ENCODE data around the gene SDC3. TPM values are rescaled to one million over a fixed set of nuclear protein-coding genes. Genes with fewer than 3 reads are reported as not detected.
"Not testable (repeated sequence)": the region's sequence is repeated elsewhere in the genome, so short reads cannot be mapped to it uniquely, and the experiment has no call there.

Gene SDC3
- total RNA-seq, 1 experiment from 2014 or later: 32.3 TPM

DNA sequence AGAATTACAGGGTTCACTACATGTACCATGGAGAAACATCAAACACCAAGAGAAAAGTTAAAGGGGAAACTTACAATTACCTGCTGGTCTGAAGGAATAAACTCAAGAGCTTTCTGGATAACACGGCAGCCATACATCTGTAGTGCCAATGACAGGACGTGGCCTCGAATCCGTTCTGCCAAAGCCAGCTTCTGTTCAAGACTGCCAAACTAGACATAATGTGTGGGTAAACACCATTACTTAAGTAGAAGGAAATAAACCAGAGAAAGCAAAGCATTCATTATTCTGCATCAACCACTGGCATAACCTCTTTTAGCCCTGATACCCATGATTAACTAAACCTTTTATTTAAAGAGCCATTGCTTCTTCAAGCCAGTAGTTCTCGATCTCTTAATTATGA lies 41.5 kb upstream of the SDC3 start (continued):
- no peak for TF ChIP-seq MAX (CRISPR knock-in tag; IDR thresholded peaks at IDR 0.05)

GRCh38 chr1:30949487-30949838 lies 40.9 kb upstream of the SDC3 start:
- peaks cover 83% of the 10 kb centered on the region for H3K36me3 Mint-ChIP-seq
- H3K9me3 Mint-ChIP-seq; H3K27ac Mint-ChIP-seq; H3K4me3 Mint-ChIP-seq; ATAC-seq; H3K27me3 Mint-ChIP-seq (ENCODE audit: low read depth); DNase-seq (ENCODE audit: low spot score); H3K4me1 Mint-ChIP-seq; POLR2A ChIA-PET; CTCF ChIA-PET: not testable (repeated sequence)

DNA sequence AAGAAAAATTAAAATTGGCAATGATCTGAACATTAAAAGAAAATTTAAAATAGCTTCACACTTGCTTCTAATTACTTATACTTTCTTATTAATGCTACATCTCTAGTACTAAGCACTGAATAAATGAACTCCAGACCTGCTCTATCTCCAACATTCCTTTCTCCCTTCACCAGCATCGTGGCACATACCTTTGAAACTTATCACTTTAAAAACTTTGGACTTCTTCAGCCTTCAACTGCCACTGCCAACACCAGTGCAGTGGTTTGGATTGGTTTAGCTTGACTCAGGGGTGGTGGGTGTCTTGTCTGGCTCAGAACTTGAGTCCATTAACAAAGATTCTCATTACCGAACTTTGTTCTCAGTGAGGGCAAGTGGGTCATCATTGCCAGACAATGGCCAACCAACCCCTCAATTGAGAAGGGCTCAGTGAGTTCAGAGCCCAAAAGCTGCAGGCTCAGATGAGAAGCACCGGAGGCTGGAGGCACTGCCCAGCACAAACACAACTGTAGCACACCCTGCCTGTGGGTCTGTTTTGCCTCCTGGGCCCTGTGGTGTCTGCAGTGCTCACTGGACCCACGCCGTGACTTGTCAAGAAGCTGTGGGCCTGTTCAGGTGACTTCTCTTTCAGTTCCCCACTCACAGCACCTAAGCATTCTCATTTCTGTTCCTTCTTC lies 40.4 kb upstream of the SDC3 start:
- H3K27me3 Mint-ChIP-seq (ENCODE audit: low read depth); H3K4me1 Mint-ChIP-seq; DNase-seq (ENCODE audit: low spot score); H3K27ac Mint-ChIP-seq; ATAC-seq; H3K4me3 Mint-ChIP-seq; H3K9me3 Mint-ChIP-seq; CTCF ChIA-PET; POLR2A ChIA-PET: not testable (repeated sequence)
- peaks cover 83% of the 10 kb centered on the region for H3K36me3 Mint-ChIP-seq

- no peak overlapping the region for H3K27ac Mint-ChIP-seq
- peaks cover 82% of the 10 kb centered on the region for H3K36me3 Mint-ChIP-seq
- POLR2A ChIA-PET: no interaction called here
- ATAC-seq (no peak), DNase-seq (ENCODE audit: low spot score) (no peak)
- no peaks in the 10 kb centered on the region for H3K27me3 Mint-ChIP-seq (ENCODE audit: low read depth)
- TF ChIP-seq SMAD3 (CRISPR knock-in tag; IDR thresholded peaks at IDR 0.05; ENCODE audit: borderline replicate concordance) (no peak), ZNF425 (CRISPR knock-in tag; conservative IDR thresholded peaks at IDR 0.05) (no peak), ZNF138 (CRISPR knock-in tag; conservative IDR thresholded peaks at IDR 0.05) (no peak)
- H3K4me3 Mint-ChIP-seq: no peak overlapping the region
- H3K9me3 Mint-ChIP-seq: no peaks in the 10 kb centered on the region
- H3K4me1 Mint-ChIP-seq: no peaks in the 10 kb centered on the region
- CTCF ChIA-PET: no interaction called here
Observed at GRCh38 chr1:30948278-30948677, 39.7 kb upstream of the SDC3 start.

- ChIA-PET POLR2A (no interaction called here), CTCF (no interaction called here)
- Mint-ChIP-seq H3K27ac (no peak overlapping the region), H3K27me3 (ENCODE audit: low read depth) (no peaks in the 10 kb centered on the region), H3K4me1 (no peaks in the 10 kb centered on the region), H3K9me3 (no peaks in the 10 kb centered on the region), H3K4me3 (no peak overlapping the region), H3K36me3 (peaks cover 78% of the 10 kb centered on the region)
- ATAC-seq: no peak
- no peak for DNase-seq (ENCODE audit: low spot score)
- TF ChIP-seq SMAD3 (CRISPR knock-in tag; IDR thresholded peaks at IDR 0.05; ENCODE audit: borderline replicate concordance): no peak
- TF ChIP-seq ZNF219 (CRISPR knock-in tag; IDR thresholded peaks at IDR 0.05; ENCODE audit: borderline replicate concordance): no peak
- TF ChIP-seq, protein P1, sequence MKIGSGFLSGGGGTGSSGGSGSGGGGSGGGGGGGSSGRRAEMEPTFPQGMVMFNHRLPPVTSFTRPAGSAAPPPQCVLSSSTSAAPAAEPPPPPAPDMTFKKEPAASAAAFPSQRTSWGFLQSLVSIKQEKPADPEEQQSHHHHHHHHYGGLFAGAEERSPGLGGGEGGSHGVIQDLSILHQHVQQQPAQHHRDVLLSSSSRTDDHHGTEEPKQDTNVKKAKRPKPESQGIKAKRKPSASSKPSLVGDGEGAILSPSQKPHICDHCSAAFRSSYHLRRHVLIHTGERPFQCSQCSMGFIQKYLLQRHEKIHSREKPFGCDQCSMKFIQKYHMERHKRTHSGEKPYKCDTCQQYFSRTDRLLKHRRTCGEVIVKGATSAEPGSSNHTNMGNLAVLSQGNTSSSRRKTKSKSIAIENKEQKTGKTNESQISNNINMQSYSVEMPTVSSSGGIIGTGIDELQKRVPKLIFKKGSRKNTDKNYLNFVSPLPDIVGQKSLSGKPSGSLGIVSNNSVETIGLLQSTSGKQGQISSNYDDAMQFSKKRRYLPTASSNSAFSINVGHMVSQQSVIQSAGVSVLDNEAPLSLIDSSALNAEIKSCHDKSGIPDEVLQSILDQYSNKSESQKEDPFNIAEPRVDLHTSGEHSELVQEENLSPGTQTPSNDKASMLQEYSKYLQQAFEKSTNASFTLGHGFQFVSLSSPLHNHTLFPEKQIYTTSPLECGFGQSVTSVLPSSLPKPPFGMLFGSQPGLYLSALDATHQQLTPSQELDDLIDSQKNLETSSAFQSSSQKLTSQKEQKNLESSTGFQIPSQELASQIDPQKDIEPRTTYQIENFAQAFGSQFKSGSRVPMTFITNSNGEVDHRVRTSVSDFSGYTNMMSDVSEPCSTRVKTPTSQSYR (CRISPR knock-in tag; IDR thresholded peaks at IDR 0.05): no peak
- no peak for TF ChIP-seq TEAD1 (CRISPR knock-in tag; IDR thresholded peaks at IDR 0.05)
- TF ChIP-seq, protein P2, sequence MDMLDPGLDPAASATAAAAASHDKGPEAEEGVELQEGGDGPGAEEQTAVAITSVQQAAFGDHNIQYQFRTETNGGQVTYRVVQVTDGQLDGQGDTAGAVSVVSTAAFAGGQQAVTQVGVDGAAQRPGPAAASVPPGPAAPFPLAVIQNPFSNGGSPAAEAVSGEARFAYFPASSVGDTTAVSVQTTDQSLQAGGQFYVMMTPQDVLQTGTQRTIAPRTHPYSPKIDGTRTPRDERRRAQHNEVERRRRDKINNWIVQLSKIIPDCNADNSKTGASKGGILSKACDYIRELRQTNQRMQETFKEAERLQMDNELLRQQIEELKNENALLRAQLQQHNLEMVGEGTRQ (CRISPR knock-in tag; IDR thresholded peaks at IDR 0.05): no peak
- no peak for TF ChIP-seq SOX15 (CRISPR knock-in tag; IDR thresholded peaks at IDR 0.05)
- TF ChIP-seq, protein P3, sequence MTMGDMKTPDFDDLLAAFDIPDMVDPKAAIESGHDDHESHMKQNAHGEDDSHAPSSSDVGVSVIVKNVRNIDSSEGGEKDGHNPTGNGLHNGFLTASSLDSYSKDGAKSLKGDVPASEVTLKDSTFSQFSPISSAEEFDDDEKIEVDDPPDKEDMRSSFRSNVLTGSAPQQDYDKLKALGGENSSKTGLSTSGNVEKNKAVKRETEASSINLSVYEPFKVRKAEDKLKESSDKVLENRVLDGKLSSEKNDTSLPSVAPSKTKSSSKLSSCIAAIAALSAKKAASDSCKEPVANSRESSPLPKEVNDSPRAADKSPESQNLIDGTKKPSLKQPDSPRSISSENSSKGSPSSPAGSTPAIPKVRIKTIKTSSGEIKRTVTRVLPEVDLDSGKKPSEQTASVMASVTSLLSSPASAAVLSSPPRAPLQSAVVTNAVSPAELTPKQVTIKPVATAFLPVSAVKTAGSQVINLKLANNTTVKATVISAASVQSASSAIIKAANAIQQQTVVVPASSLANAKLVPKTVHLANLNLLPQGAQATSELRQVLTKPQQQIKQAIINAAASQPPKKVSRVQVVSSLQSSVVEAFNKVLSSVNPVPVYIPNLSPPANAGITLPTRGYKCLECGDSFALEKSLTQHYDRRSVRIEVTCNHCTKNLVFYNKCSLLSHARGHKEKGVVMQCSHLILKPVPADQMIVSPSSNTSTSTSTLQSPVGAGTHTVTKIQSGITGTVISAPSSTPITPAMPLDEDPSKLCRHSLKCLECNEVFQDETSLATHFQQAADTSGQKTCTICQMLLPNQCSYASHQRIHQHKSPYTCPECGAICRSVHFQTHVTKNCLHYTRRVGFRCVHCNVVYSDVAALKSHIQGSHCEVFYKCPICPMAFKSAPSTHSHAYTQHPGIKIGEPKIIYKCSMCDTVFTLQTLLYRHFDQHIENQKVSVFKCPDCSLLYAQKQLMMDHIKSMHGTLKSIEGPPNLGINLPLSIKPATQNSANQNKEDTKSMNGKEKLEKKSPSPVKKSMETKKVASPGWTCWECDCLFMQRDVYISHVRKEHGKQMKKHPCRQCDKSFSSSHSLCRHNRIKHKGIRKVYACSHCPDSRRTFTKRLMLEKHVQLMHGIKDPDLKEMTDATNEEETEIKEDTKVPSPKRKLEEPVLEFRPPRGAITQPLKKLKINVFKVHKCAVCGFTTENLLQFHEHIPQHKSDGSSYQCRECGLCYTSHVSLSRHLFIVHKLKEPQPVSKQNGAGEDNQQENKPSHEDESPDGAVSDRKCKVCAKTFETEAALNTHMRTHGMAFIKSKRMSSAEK (CRISPR knock-in tag; IDR thresholded peaks at IDR 0.05; ENCODE audit: borderline replicate concordance): no peak
- TF ChIP-seq E2F5 (CRISPR knock-in tag; IDR thresholded peaks at IDR 0.05): no peak
- TF ChIP-seq, protein P4, sequence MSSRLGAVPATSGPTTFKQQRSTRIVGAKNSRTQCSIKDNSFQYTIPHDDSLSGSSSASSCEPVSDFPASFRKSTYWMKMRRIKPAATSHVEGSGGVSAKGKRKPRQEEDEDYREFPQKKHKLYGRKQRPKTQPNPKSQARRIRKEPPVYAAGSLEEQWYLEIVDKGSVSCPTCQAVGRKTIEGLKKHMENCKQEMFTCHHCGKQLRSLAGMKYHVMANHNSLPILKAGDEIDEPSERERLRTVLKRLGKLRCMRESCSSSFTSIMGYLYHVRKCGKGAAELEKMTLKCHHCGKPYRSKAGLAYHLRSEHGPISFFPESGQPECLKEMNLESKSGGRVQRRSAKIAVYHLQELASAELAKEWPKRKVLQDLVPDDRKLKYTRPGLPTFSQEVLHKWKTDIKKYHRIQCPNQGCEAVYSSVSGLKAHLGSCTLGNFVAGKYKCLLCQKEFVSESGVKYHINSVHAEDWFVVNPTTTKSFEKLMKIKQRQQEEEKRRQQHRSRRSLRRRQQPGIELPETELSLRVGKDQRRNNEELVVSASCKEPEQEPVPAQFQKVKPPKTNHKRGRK (CRISPR knock-in tag; IDR thresholded peaks at IDR 0.05; ENCODE audit: borderline replicate concordance): no peak
- no peak for TF ChIP-seq NR1H2 (CRISPR knock-in tag; IDR thresholded peaks at IDR 0.05)
Observed at GRCh38 chr1:30947212-30947611, 38.7 kb upstream of the SDC3 start.

Data from WTC11 (cell line).